Activated T-helper 2 cell treated with anti-CD3 and anti-CD28 coated beads, Interferon-gamma antibody, Interleukin-2, Interleukin-4, amounts not matched to agents 10 μg/mL and 5 μg/mL and 100 μg/mL, durations not matched to agents 14 hours and 24 hours and 36 hours (primary cell): ENCODE measurements around the gene TFCP2. TPM values are rescaled to one million over a fixed set of nuclear protein-coding genes. Genes with fewer than 3 reads are reported as not detected.

ENCODE experiments used
- DNase-seq: peaks from one replicate; pipeline ENCODE4 v3.0.0; 2021; ENCODE audit warnings: low spot score
- H3K27ac Mint-ChIP-seq: one replicate; pipeline ENCODE4 v1.8.0; 2021; ENCODE audit warnings: mixed read lengths
- H3K27me3 Mint-ChIP-seq: one replicate; pipeline ENCODE4 v1.8.0; 2021; ENCODE audit warnings: low read depth, mixed read lengths
- H3K36me3 Mint-ChIP-seq: one replicate; pipeline ENCODE4 v1.8.0; 2021; ENCODE audit warnings: low read depth, mixed read lengths
- H3K4me1 Mint-ChIP-seq: one replicate; pipeline ENCODE4 v1.8.0; 2021; ENCODE audit warnings: low read depth, mixed read lengths
- H3K4me3 Mint-ChIP-seq: one replicate; pipeline ENCODE4 v1.8.0; 2021; ENCODE audit warnings: low read depth, mild to moderate bottlenecking, moderate library complexity, mixed read lengths
- H3K9me3 Mint-ChIP-seq: one replicate; pipeline ENCODE4 v1.8.0; 2021; ENCODE audit warnings: mixed read lengths
- intact Hi-C: fragments of 100-400 bp; cut with micrococcal nuclease; formaldehyde crosslinking; loops from one replicate; pipeline ENCODE4 v1.15.1; 2023
- total RNA-seq: library from RNA; stranded (reverse); gene quantifications from 2 replicates; pipeline ENCODE4 v1.2.3, GENCODE V29; 2022

Gene TFCP2
- total RNA-seq, 1 donor from 2014 or later: 44.2 TPM

DNA sequence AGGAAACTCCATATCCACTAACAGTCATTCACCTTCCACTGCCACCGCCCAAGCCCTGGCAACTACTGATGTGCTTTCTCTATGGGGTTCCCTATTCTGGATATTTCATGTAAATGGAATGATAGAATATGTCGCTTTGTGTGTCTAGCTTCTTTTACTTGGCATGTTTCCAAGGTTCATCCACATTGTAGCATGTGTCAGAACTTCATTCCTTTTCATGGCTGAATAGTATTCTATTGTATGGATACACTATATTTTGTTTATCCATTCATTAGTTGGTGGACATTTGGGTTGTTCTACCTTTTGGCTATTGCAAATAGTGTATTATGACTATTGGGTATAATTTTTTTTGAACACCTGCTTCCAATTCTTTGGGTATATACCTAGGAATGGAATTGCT lies 36.3 kb upstream of the TFCP2 start:
- no peak for DNase-seq
- H3K27ac Mint-ChIP-seq: no peak overlapping the region
- H3K4me1 Mint-ChIP-seq: no peaks in the 10 kb centered on the region
- peaks cover 1% of the 10 kb centered on the region for H3K27me3 Mint-ChIP-seq
- no peak overlapping the region for H3K4me3 Mint-ChIP-seq
- intact Hi-C loops: no loop called here
- no peaks in the 10 kb centered on the region for H3K9me3 Mint-ChIP-seq
- H3K36me3 Mint-ChIP-seq: peaks cover 1% of the 10 kb centered on the region

DNA sequence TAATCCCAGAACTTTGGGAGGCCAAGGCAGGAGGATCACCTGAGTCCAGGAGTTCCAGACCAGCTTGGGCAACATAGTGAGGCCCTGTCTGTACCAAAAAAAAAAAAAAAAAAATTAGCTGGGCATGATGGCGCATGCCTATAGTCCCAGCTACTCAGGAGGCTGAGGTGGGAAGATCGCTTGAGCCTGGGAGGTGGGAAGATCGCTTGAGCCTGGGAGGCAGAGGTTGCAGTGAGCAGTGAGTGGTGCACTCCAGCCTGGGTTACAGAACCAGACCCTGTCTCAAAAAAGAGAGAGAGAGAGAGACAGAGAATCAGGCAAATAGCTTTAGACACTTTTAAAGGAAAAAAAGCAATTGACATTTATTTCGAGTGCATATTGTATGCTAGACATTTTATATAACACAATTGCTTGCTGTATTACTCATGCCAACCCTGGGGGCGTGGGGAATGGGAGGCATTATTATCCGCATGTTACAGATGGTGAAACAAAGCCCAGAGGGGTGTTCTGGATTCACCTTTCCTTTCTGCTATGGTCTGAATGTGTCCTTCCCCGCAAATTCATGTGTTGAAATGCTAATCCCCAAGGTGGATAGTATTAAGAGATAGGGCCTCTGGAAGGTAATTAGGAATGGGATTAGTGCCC lies 35.2 kb upstream of the TFCP2 start:
- Mint-ChIP-seq H3K4me3 (no peak overlapping the region), H3K27ac (no peak overlapping the region), H3K36me3 (no peaks in the 10 kb centered on the region), H3K4me1 (peaks cover 3% of the 10 kb centered on the region), H3K9me3 (no peaks in the 10 kb centered on the region), H3K27me3 (peaks cover 1% of the 10 kb centered on the region)
- intact Hi-C loops: no loop called here
- no peak for DNase-seq

DNA sequence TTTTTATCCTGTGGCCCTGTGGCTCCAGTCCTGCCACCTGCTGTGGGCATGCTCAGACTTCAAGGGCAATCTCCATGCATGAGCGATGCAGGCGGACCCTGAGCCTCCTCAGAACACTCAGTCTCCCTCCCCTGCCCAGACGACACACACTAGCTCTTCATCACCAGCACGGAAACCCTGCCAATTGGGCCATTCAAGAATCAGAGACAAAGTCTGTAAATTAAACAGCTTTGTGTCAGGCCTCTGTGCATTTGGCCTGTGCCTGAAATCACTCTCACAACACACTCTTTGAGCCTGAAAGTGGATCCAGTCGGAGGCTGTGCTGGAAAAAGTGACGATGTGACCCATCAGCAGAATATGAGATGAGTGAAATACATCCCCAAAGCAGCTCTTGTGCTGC lies 32.4 kb upstream of the TFCP2 start:
- intact Hi-C loops: no loop called here
- Mint-ChIP-seq H3K27ac (no peak overlapping the region), H3K36me3 (no peaks in the 10 kb centered on the region), H3K27me3 (peaks cover 1% of the 10 kb centered on the region), H3K9me3 (no peaks in the 10 kb centered on the region), H3K4me3 (no peak overlapping the region), H3K4me1 (peaks cover 7% of the 10 kb centered on the region)
- DNase-seq: no peak

DNA sequence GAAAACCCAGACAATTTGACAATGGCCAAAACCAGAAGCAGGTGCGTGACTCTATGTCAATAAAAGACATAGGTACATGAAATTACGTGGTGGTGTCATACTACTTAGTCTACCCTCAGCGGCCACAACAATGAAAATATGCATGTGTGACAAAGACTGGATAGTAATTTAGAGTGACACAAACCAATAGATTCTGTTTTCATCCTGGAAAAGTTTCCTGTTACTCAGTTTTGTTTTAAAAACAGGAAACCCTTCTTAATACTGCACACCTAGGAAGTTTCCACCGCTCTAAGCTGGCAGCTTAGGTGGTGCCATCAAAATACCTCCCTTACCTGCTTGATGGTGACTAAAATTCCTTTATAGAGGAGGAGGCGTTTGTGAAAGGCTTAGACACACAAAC lies 29.8 kb upstream of the TFCP2 start:
- peak overlapping the region; percentile 39 for H3K27ac Mint-ChIP-seq
- no peaks in the 10 kb centered on the region for H3K9me3 Mint-ChIP-seq
- DNase-seq: no peak
- H3K4me1 Mint-ChIP-seq: peaks cover 7% of the 10 kb centered on the region
- no peaks in the 10 kb centered on the region for H3K27me3 Mint-ChIP-seq
- H3K36me3 Mint-ChIP-seq: no peaks in the 10 kb centered on the region
- intact Hi-C loops: no loop called here
- H3K4me3 Mint-ChIP-seq: no peak overlapping the region

DNA sequence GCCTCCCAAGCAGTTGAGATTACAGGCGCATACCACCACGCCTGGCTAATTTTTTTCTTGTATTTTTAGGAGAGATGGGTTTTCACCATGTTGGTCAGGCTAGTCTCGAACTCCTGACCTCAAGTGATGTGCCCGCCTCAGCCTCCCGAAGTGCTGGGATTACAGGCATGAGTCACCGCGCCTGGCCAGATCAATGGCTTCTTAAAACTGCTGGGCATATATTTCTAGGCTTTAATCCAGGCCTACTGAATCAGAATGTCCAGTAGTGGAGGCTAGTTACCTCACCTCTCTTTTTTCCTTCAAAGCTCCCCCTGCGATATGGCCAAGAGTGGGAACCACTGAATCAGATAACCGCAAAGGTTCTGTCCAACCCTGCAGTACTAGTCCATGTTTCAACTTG lies 27.9 kb upstream of the TFCP2 start:
- intact Hi-C loops: no loop called here
- peaks cover 7% of the 10 kb centered on the region for H3K4me1 Mint-ChIP-seq
- no peak overlapping the region for H3K27ac Mint-ChIP-seq
- H3K36me3 Mint-ChIP-seq: no peaks in the 10 kb centered on the region
- H3K9me3 Mint-ChIP-seq: no peaks in the 10 kb centered on the region
- no peak overlapping the region for H3K4me3 Mint-ChIP-seq
- H3K27me3 Mint-ChIP-seq: no peaks in the 10 kb centered on the region
- DNase-seq: no peak

DNA sequence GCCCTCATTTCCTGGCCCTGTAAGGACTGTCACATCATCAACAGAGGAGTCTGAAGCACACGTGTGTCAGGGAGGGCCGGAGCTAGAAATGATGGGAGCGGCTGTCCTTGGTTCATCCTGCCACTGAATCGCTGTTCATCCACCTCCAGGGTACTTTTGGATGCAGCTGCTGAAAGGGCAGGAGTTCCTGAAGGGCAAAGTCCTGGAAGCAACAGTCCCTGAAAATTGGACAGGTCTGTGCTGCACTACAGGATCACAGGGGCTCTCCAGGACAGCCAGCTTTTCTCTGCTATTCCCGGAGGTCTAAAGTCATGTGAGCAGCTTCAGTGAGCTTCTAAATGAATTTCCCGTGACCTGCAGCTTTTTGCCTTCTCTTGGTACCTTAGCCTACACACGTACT lies 27.2 kb upstream of the TFCP2 start:
- Mint-ChIP-seq H3K27ac (no peak overlapping the region), H3K27me3 (no peaks in the 10 kb centered on the region), H3K4me1 (peaks cover 7% of the 10 kb centered on the region), H3K36me3 (no peaks in the 10 kb centered on the region), H3K4me3 (no peak overlapping the region), H3K9me3 (no peaks in the 10 kb centered on the region)
- DNase-seq: no peak
- intact Hi-C loops: no loop called here

GRCh38 chr12:51199366-51199945 lies 26.5 kb upstream of the TFCP2 start:
- Mint-ChIP-seq H3K4me3 (no peak overlapping the region), H3K36me3 (no peaks in the 10 kb centered on the region), H3K9me3 (no peaks in the 10 kb centered on the region), H3K4me1 (peaks cover 7% of the 10 kb centered on the region), H3K27me3 (no peaks in the 10 kb centered on the region), H3K27ac (no peak overlapping the region)
- no peak for DNase-seq
- intact Hi-C loops: no loop called here

GRCh38 chr12:51198568-51199365 lies 25.8 kb upstream of the TFCP2 start:
- DNase-seq: no peak
- no peaks in the 10 kb centered on the region for H3K36me3 Mint-ChIP-seq
- intact Hi-C loops: no loop called here
- no peak overlapping the region for H3K4me3 Mint-ChIP-seq
- H3K4me1 Mint-ChIP-seq: peaks cover 7% of the 10 kb centered on the region
- no peaks in the 10 kb centered on the region for H3K27me3 Mint-ChIP-seq
- no peaks in the 10 kb centered on the region for H3K9me3 Mint-ChIP-seq
- H3K27ac Mint-ChIP-seq: no peak overlapping the region

DNA sequence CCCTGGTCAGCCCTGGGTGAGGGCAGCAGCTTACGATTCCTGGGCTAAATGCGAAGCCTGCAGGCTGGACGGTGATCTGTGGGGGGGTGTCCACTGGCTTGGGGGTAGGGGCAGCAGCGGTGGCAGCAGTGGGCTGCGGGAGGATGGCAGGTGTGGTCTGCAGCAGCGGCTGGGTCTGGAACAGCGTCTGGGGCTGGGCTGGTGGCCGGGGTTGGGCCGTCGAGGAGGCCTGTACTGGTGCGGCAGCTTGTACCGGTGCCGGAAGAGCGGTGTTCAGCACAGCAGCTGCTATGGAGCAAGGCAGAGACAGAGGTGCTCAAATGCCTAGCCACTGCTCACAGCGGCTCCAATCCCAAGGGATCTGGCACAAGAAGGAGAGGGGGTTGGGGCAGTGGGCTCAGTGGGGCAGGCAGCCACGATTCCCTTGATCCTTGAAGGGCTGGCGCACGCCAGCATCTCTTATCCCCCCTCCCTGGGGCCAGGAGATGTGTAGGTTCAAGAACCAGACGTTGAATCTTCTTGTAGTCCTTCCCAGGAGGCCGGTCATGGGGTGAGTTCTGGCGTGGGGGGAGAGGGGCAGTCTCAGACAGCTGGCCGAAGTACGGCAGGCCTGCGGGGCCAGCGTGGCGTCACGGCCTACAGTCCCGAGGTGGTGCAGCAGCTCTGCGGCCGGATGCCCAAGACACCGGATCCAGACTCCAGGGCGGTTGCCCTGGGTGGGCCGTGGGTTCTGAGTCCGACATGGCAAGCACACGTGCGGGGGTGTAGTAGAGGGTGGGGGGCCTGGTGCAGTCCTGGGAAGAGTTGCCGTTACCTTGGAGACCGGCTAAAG lies 25.0 kb upstream of the TFCP2 start:
- no peaks in the 10 kb centered on the region for H3K27me3 Mint-ChIP-seq
- no peaks in the 10 kb centered on the region for H3K36me3 Mint-ChIP-seq
- DNase-seq: no peak
- H3K27ac Mint-ChIP-seq: no peak overlapping the region
- intact Hi-C loops: no loop called here
- no peaks in the 10 kb centered on the region for H3K9me3 Mint-ChIP-seq
- no peak overlapping the region for H3K4me3 Mint-ChIP-seq
- H3K4me1 Mint-ChIP-seq: peaks cover 2% of the 10 kb centered on the region

GRCh38 chr12:51196547-51196946 lies 23.6 kb upstream of the TFCP2 start:
- Mint-ChIP-seq H3K27me3 (no peaks in the 10 kb centered on the region), H3K36me3 (no peaks in the 10 kb centered on the region), H3K4me1 (no peaks in the 10 kb centered on the region), H3K27ac (no peak overlapping the region), H3K9me3 (no peaks in the 10 kb centered on the region), H3K4me3 (no peak overlapping the region)
- no peak for DNase-seq
- intact Hi-C loops: no loop called here

- no peak for DNase-seq
- no peaks in the 10 kb centered on the region for H3K36me3 Mint-ChIP-seq
- H3K9me3 Mint-ChIP-seq: no peaks in the 10 kb centered on the region
- H3K27ac Mint-ChIP-seq: no peak overlapping the region
- intact Hi-C loops: no loop called here
- no peaks in the 10 kb centered on the region for H3K4me1 Mint-ChIP-seq
- H3K27me3 Mint-ChIP-seq: no peaks in the 10 kb centered on the region
- H3K4me3 Mint-ChIP-seq: no peak overlapping the region
Measured at GRCh38 chr12:51195841-51196240, 22.9 kb upstream of the TFCP2 start.

DNA sequence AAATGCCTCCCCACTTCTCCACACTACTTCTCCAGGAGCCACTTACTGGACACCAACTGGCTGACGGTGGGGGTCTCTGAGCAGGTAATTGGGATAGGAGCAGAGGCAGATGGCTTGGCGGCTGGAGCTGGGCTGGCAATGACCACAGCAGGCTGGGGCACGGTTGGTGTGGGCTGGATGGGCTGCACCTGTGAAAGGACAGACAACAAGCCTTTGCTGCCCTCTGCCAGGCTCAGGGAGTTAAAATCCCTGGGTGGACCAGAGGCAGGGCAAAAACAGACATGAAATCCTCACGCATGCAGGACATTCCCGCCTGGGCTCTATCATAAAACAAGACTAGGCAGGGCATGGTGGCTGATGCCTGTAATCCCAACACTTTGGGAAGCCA lies 19.3 kb upstream of the TFCP2 start:
- Mint-ChIP-seq H3K27ac (no peak overlapping the region), H3K4me3 (no peak overlapping the region), H3K36me3 (no peaks in the 10 kb centered on the region), H3K9me3 (no peaks in the 10 kb centered on the region), H3K4me1 (no peaks in the 10 kb centered on the region), H3K27me3 (no peaks in the 10 kb centered on the region)
- intact Hi-C loops: no loop called here
- DNase-seq: no peak
